RWPE2 (cell line): ENCODE measurements around the gene ANKRD6.

Source experiments
- ATAC-seq: fragments of 200-7000 bp; cut with Tn5 transposase; 3 replicates; pipeline ENCODE4 v1.9.1; 2021; ENCODE audit warnings: low read depth
- DNase-seq: peaks from one replicate; pipeline ENCODE4 v3.0.0-alpha.2; 2020; ENCODE audit warnings: low spot score
- H3K27ac ChIP-seq: fragments of 450-650 bp; 2 replicates; pipeline ENCODE4 v1.5.1; 2017; ENCODE audit warnings: mild to moderate bottlenecking; ENCODE audit not compliant: poor library complexity, severe bottlenecking
- H3K27me3 ChIP-seq: fragments of 250-450 bp; sonication (Bioruptor Pico); 2 replicates; pipeline ENCODE4 v1.5.1; 2021; ENCODE audit warnings: mild to moderate bottlenecking, moderate library complexity; ENCODE audit not compliant: insufficient read depth, poor library complexity, severe bottlenecking
- H3K36me3 ChIP-seq: fragments of 250-450 bp; sonication (Bioruptor Pico); 2 replicates; pipeline ENCODE4 v1.5.1; 2020; ENCODE audit warnings: low read depth, mild to moderate bottlenecking, moderate library complexity
- H3K4me1 ChIP-seq: fragments of 250-450 bp; sonication (Bioruptor Pico); 2 replicates; pipeline ENCODE4 v1.5.1; 2021; ENCODE audit warnings: mild to moderate bottlenecking, moderate library complexity; ENCODE audit not compliant: insufficient read depth, poor library complexity, severe bottlenecking
- H3K4me3 ChIP-seq: fragments of 250-450 bp; sonication (Bioruptor Pico); 2 replicates; pipeline ENCODE4 v1.5.1; 2021; ENCODE audit warnings: mild to moderate bottlenecking, moderate library complexity; ENCODE audit not compliant: severe bottlenecking
- H3K9me3 ChIP-seq: fragments of 250-450 bp; sonication (Bioruptor Pico); 2 replicates; pipeline ENCODE4 v1.5.1; 2021; ENCODE audit warnings: mild to moderate bottlenecking, moderate library complexity; ENCODE audit not compliant: severe bottlenecking
- TF ChIP-seq, protein P1 (sequence below): fragments of 450-650 bp; IDR thresholded peaks from one replicate; pipeline ENCODE4 v1.5.1; 2017; ENCODE audit warnings: mild to moderate bottlenecking, moderate library complexity; ENCODE audit not compliant: poor library complexity, severe bottlenecking

Gene ANKRD6

DNA sequence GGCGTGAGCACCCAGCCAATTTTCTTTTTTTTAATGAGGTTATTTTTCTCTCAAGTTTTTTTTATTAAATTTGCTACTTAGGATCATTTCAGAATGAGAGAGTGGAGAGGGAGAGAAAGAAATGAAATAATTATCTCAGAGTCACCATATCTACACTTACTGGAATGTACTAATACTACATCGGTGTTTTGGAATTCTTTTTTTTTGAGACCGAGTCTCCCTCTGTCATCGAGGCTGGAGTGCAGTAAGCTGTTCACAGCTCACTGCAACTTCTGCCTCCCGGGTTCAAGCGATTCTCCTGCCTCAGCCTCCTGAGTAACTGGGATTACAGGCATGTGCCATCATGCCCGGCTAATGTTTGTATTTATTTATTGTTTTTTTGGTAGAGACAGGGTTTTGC, 27.8 kb downstream of the ANKRD6 start:
- no peak for ATAC-seq
- no peak overlapping the region for H3K4me3 ChIP-seq
- H3K27me3 ChIP-seq = no peaks in the 10 kb centered on the region
- no peak for DNase-seq
- no peaks in the 10 kb centered on the region for H3K4me1 ChIP-seq
- TF ChIP-seq, protein P1, sequence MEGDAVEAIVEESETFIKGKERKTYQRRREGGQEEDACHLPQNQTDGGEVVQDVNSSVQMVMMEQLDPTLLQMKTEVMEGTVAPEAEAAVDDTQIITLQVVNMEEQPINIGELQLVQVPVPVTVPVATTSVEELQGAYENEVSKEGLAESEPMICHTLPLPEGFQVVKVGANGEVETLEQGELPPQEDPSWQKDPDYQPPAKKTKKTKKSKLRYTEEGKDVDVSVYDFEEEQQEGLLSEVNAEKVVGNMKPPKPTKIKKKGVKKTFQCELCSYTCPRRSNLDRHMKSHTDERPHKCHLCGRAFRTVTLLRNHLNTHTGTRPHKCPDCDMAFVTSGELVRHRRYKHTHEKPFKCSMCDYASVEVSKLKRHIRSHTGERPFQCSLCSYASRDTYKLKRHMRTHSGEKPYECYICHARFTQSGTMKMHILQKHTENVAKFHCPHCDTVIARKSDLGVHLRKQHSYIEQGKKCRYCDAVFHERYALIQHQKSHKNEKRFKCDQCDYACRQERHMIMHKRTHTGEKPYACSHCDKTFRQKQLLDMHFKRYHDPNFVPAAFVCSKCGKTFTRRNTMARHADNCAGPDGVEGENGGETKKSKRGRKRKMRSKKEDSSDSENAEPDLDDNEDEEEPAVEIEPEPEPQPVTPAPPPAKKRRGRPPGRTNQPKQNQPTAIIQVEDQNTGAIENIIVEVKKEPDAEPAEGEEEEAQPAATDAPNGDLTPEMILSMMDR = no peak
- no peaks in the 10 kb centered on the region for H3K9me3 ChIP-seq
- no peaks in the 10 kb centered on the region for H3K36me3 ChIP-seq
- H3K27ac ChIP-seq = no peak overlapping the region

DNA sequence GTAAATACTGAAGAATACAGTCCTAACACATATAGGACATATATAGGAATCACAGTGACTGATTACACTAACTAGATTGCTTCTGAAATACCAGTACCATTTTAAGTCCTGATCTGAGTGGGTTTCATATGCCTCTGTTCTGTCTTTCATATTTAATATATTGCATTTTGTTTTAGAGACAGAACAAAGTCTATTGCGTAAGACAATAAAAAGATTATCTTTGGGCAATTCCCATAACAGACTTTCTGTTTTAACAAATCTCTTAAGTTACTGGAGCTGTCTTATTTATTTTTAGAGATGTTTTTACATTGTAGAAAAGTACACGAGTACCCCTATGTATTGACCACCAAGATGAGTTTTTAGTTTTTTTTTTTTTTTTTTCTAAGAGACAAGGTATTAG, 29.6 kb downstream of the ANKRD6 start:
- Histone ChIP-seq H3K4me1 (no peaks in the 10 kb centered on the region), H3K36me3 (no peaks in the 10 kb centered on the region), H3K9me3 (no peaks in the 10 kb centered on the region), H3K27me3 (no peaks in the 10 kb centered on the region), H3K27ac (no peak overlapping the region), H3K4me3 (no peak overlapping the region)
- ATAC-seq = no peak
- DNase-seq = no peak
- TF ChIP-seq, protein P1 = no peak

DNA sequence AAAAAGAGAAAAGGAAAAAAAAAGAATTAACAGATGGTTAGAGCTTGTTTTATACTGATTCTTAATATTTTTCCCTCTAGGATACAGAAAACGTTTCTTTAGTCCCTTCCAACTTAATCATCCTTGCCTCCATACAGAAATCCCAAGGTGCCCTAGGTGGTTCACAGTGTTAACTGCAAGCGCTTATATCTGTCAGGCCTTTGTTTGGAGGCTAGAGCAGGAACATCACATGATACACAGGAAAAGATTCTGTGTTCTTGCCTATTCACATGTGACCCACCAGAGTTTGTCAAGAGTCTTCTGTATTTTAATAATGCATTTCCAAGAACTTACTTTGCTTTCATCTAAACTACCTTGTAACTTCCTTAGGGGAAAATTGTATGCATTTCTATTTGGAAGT, 31.3 kb downstream of the ANKRD6 start:
- no peaks in the 10 kb centered on the region for H3K9me3 ChIP-seq
- H3K27me3 ChIP-seq = no peaks in the 10 kb centered on the region
- no peak overlapping the region for H3K27ac ChIP-seq
- no peak overlapping the region for H3K4me3 ChIP-seq
- no peak for DNase-seq
- TF ChIP-seq, protein P1 = no peak
- no peaks in the 10 kb centered on the region for H3K36me3 ChIP-seq
- no peak for ATAC-seq
- no peaks in the 10 kb centered on the region for H3K4me1 ChIP-seq

DNA sequence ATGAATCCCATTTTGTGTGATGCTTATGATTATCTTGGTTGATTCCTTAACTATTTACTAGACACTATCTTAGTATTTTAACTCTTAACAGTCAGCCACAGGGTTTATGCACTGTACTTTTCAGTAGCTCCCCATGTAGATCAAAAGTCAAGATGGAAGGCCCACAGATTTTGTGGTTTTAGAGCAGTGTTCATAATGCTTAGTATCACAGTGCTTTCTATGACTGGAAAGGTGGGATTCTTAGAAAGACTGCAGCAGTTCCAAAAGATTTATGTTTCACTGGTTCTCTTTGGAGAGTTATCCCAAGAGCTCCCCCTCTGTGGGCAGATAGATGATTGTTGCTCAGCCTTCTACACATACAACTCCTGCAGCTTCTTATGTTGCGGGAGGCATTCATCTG, 34.5 kb downstream of the ANKRD6 start:
- DNase-seq (no peak), ATAC-seq (no peak)
- Histone ChIP-seq H3K27me3 (no peaks in the 10 kb centered on the region), H3K36me3 (no peaks in the 10 kb centered on the region), H3K9me3 (no peaks in the 10 kb centered on the region), H3K27ac (no peak overlapping the region), H3K4me3 (no peak overlapping the region), H3K4me1 (no peaks in the 10 kb centered on the region)
- TF ChIP-seq, protein P1 = no peak

DNA sequence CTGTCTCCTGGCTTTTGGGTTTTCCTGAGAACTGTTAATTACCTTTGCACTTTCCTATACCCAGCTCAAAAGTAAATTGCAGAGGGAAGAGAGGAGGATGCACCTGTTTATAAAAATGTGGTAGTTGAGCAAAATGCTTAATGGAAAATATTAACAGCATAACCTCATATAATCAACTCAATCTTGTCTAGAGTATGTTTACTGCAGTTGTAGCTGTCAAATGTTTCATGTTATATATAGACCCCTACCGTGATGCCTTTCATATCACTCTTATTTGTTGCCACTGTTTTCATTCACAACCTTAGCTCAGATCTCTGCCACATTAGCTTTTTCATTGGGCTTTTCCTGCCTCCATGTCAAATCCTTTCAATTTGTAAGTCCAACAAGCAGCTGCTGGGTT, 36.0 kb downstream of the ANKRD6 start:
- no peak overlapping the region for H3K27ac ChIP-seq
- no peaks in the 10 kb centered on the region for H3K9me3 ChIP-seq
- TF ChIP-seq, protein P1 = no peak
- no peaks in the 10 kb centered on the region for H3K4me1 ChIP-seq
- no peaks in the 10 kb centered on the region for H3K27me3 ChIP-seq
- H3K4me3 ChIP-seq = no peak overlapping the region
- no peak for ATAC-seq
- no peaks in the 10 kb centered on the region for H3K36me3 ChIP-seq
- no peak for DNase-seq
